ENCODE measurements around the gene RBP3. TPM values are rescaled to one million over a fixed set of nuclear protein-coding genes. Genes with fewer than 3 reads are reported as not detected.

RBP3 gene
- total and polyA plus RNA-seq, 2 of the 4 experiments (the other 2 are of a cell fraction): not detected

DNA sequence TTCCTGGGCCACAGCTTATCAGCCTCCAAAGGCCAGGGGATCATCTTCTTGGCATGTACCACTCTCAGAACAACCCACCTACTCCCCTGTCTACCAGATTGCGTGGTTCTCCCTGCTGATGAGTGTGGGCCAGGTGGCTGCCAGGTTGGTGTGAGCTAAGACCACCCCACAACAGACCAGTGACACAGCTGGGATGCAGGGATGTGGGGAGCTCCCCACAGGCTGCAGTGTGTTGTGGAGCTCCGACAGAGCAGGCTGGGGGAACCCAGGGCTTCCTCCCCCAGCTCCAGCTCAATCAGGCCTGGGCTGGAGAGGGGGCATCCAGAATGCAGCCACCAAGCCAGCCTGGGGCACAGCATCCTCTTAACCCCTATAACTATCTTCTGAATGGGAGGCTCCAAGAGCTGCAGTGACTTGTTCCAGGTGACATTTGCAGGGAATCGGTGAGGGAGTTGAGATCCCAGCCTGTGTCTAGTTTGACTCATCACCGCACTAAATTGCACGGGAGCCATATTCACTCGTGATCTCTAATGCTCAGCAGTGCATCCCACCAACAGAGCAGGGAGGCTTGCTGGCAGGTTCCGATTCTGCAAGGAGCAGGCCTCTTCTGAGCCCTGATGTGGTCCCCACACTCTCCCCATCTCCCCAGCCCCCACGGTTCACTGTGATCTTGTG lies 26.5 kb upstream of the RBP3 start:
- dilution Hi-C loops (cut with HindIII; ENCODE audit: low sequenced_read_pairs, unreplicated experiment): no loop called here

More for the DNA sequence above, 26.5 kb upstream of the RBP3 start:
- no peak overlapping the region for H2BK5ac ChIP-seq (ENCODE audit: low read depth, low read length, poor library complexity, severe bottlenecking)
- H3K9ac ChIP-seq (ENCODE audit: low read depth, low read length): no peak overlapping the region
- H3K14ac ChIP-seq (replicated peaks; ENCODE audit: low read depth, low read length): no peak overlapping the region
- no peak overlapping the region for H3K56ac ChIP-seq (ENCODE audit: extremely low read depth, insufficient read depth, low read length)
- no peak overlapping the region for H4K8ac ChIP-seq (ENCODE audit: low read depth in 2 of 2, low read length in 2 of 2)
- intact Hi-C loops (cut with micrococcal nuclease): no loop called here
- H3K27ac ChIP-seq (ENCODE audit: insufficient read depth, low read length): no peak overlapping the region
- DNase-seq (no peak), ATAC-seq (ENCODE audit: low read depth) (no peak)
- ChIA-PET POLR2A (ENCODE audit: unreplicated experiment) (no interaction called here), CTCF (no interaction called here)
- no peaks in the 10 kb centered on the region for H3K4me1 ChIP-seq (ENCODE audit: control insufficient read depth, insufficient read depth, low read length)
- BruUV-seq (replicated peaks): no TSS peak
- no peak overlapping the region for H2AK9ac ChIP-seq (replicated peaks; ENCODE audit: low read depth, low read length, poor library complexity)
- no peak overlapping the region for H4K91ac ChIP-seq (ENCODE audit: insufficient read depth, low read depth, low read length)
- H3K4me3 ChIP-seq (ENCODE audit: insufficient read depth, low read depth, low read length): no peak overlapping the region
- no peaks in the 10 kb centered on the region for H4K20me1 ChIP-seq (ENCODE audit: insufficient read depth, low read length)
- H3K79me1 ChIP-seq (ENCODE audit: low read depth in 1 of 2, low read length in 2 of 2): no peaks in the 10 kb centered on the region
- H4K5ac ChIP-seq (ENCODE audit: low read depth, low read length): no peak overlapping the region
- H3K18ac ChIP-seq (ENCODE audit: low read depth, low read length): no peak overlapping the region
- WGBS, 2 experiments (ENCODE audit: extremely low coverage in 2 of 2, insufficient read length in 1 of 2): 89% methylated on average over 4 of the region's 8 CpGs; no CpG with 5 or more reads in 1 of the 2 experiments
- no peaks in the 10 kb centered on the region for H3K36me3 ChIP-seq (ENCODE audit: control insufficient read depth, insufficient read depth, low read length)
- TF ChIP-seq, protein P1, sequence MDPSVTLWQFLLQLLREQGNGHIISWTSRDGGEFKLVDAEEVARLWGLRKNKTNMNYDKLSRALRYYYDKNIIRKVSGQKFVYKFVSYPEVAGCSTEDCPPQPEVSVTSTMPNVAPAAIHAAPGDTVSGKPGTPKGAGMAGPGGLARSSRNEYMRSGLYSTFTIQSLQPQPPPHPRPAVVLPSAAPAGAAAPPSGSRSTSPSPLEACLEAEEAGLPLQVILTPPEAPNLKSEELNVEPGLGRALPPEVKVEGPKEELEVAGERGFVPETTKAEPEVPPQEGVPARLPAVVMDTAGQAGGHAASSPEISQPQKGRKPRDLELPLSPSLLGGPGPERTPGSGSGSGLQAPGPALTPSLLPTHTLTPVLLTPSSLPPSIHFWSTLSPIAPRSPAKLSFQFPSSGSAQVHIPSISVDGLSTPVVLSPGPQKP (IDR thresholded peaks at IDR 0.05; ENCODE audit: borderline replicate concordance, low read depth, low read length): no peak
- TF ChIP-seq RCOR1 (IDR thresholded peaks at IDR 0.05; ENCODE audit: insufficient replicate concordance, low read length): no peak
- no peak for TF ChIP-seq MAFK (IDR thresholded peaks at IDR 0.05; ENCODE audit: low read depth, low read length)
- no peak for TF ChIP-seq SMC3 (IDR thresholded peaks at IDR 0.05; ENCODE audit: low read depth, low read length)
- TF ChIP-seq CTCF (conservative IDR thresholded peaks at IDR 0.05; ENCODE audit: low read depth, low read length): no peak
- TF ChIP-seq RFX5 (IDR thresholded peaks at IDR 0.05; ENCODE audit: low read depth, low read length): no peak
- no peak for TF ChIP-seq CHD1 (IDR thresholded peaks at IDR 0.05; ENCODE audit: low read depth, low read length)
- TF ChIP-seq MXI1 (IDR thresholded peaks at IDR 0.05; ENCODE audit: borderline replicate concordance, low read depth, low read length): no peak
- no peaks in the 10 kb centered on the region for H3K9me1 ChIP-seq (ENCODE audit: insufficient read depth, low read length)
- in situ Hi-C loops (cut with MboI; ENCODE audit: low sequenced_read_pairs): no loop called here
- H2AFZ ChIP-seq (replicated peaks; ENCODE audit: low read length, poor library complexity): no peak overlapping the region
- H3K27me3 ChIP-seq (ENCODE audit: control insufficient read depth, insufficient read depth, low read length): peaks cover 45% of the 10 kb centered on the region
- H3K4me2 ChIP-seq (ENCODE audit: low read depth, low read length): no peak overlapping the region
- H2BK20ac ChIP-seq (ENCODE audit: low read depth, low read length): no peak overlapping the region
- no peak overlapping the region for H2BK15ac ChIP-seq (ENCODE audit: low read depth, low read length)
- H2AK5ac ChIP-seq (ENCODE audit: low read depth, low read length): no peak overlapping the region
- H3K4ac ChIP-seq (ENCODE audit: low read depth, low read length): no peak overlapping the region
- H3K9me3 ChIP-seq (ENCODE audit: control insufficient read depth, insufficient read depth, low read length): no peaks in the 10 kb centered on the region
- H2BK120ac ChIP-seq (ENCODE audit: low read depth, low read length): no peak overlapping the region
- H3K23ac ChIP-seq (ENCODE audit: low read depth, low read length): no peak overlapping the region

Measured in IMR-90 (cell line).